ENCODE data around the gene COL24A1. TPM values are rescaled to one million over a fixed set of nuclear protein-coding genes. Genes with fewer than 3 reads are reported as not detected.

COL24A1 gene
- total and polyA plus RNA-seq, 2 of the 13 experiments (the other 11 are each of a cell fraction or from before 2014, with no cell fraction given), result 0.04 to 0.13 TPM

DNA sequence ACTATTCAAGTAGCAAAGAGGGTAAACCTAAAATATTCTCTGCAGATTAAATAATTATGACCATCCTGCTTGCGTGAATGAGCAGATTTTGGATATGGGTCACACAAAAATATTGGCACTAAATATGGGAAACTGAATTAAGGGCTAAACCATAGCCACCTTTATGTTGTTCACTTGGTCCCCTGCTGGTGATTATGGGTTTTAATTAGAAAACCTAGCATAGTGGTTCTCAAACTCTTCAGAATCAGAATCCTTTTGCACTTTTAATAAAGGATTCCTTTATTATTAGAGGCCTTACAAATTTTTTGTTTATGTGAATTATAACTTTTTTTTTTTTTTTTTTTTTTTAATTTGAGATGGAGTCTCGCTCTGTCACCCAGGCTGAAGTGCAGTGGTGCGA lies 409.8 kb downstream of the COL24A1 start:
- H3K79me2 ChIP-seq (ENCODE audit: insufficient read depth, low read length), result no peaks in the 10 kb centered on the region
- H3K4me1 ChIP-seq (ENCODE audit: insufficient read depth, low read length), result no peaks in the 10 kb centered on the region
- H3K9ac ChIP-seq (ENCODE audit: insufficient read depth, low read depth, low read length), result no peak overlapping the region
- no peaks in the 10 kb centered on the region for H3K9me3 ChIP-seq (ENCODE audit: low read length)
- ATAC-seq, result no peak
- H4K20me1 ChIP-seq (ENCODE audit: insufficient read depth, low read length), result no peaks in the 10 kb centered on the region
- no TSS peak for BruUV-seq (replicated peaks)
- no peaks in the 10 kb centered on the region for H3K36me3 ChIP-seq (replicated peaks in 1 of 2; ENCODE audit: control insufficient read depth in 1 of 2, insufficient read depth in 2 of 2, low read length in 2 of 2)
- H3K4me3 ChIP-seq (replicated peaks in 1 of 3; ENCODE audit: insufficient read depth in 1 of 3, low read depth in 2 of 3, low read length in 3 of 3), result no peak overlapping the region
- no peak for DNase-seq (ENCODE audit: low spot score)
- H3K4me2 ChIP-seq (ENCODE audit: low read depth, low read length), result no peak overlapping the region
- FAIRE-seq, result no peak
- H3K27me3 ChIP-seq (ENCODE audit: control insufficient read depth in 1 of 2, insufficient read depth in 2 of 2, low read length in 2 of 2), result no peaks in the 10 kb centered on the region
- WGBS (ENCODE audit: low lambda C conversion rate), result 58% methylated on average over 3 of the region's 3 CpGs
- in situ Hi-C loops (cut with HindIII; ENCODE audit: extremely low pct_ligation_motif_present, low pct_unique_long_range_greater_than_20kb) (no loop called here), intact Hi-C loops (cut with micrococcal nuclease; ENCODE audit: unreplicated experiment) (no loop called here)
- H2AFZ ChIP-seq (ENCODE audit: low read length), result no peak overlapping the region
- H3K27ac ChIP-seq (ENCODE audit: extremely low read length, insufficient read depth, low read length), result no peak overlapping the region
- ChIA-PET POLR2A (no interaction called here), CTCF (ENCODE audit: low intra/inter-chr PET ratio, low total read pairs) (no interaction called here)
- TF ChIP-seq, protein P1, sequence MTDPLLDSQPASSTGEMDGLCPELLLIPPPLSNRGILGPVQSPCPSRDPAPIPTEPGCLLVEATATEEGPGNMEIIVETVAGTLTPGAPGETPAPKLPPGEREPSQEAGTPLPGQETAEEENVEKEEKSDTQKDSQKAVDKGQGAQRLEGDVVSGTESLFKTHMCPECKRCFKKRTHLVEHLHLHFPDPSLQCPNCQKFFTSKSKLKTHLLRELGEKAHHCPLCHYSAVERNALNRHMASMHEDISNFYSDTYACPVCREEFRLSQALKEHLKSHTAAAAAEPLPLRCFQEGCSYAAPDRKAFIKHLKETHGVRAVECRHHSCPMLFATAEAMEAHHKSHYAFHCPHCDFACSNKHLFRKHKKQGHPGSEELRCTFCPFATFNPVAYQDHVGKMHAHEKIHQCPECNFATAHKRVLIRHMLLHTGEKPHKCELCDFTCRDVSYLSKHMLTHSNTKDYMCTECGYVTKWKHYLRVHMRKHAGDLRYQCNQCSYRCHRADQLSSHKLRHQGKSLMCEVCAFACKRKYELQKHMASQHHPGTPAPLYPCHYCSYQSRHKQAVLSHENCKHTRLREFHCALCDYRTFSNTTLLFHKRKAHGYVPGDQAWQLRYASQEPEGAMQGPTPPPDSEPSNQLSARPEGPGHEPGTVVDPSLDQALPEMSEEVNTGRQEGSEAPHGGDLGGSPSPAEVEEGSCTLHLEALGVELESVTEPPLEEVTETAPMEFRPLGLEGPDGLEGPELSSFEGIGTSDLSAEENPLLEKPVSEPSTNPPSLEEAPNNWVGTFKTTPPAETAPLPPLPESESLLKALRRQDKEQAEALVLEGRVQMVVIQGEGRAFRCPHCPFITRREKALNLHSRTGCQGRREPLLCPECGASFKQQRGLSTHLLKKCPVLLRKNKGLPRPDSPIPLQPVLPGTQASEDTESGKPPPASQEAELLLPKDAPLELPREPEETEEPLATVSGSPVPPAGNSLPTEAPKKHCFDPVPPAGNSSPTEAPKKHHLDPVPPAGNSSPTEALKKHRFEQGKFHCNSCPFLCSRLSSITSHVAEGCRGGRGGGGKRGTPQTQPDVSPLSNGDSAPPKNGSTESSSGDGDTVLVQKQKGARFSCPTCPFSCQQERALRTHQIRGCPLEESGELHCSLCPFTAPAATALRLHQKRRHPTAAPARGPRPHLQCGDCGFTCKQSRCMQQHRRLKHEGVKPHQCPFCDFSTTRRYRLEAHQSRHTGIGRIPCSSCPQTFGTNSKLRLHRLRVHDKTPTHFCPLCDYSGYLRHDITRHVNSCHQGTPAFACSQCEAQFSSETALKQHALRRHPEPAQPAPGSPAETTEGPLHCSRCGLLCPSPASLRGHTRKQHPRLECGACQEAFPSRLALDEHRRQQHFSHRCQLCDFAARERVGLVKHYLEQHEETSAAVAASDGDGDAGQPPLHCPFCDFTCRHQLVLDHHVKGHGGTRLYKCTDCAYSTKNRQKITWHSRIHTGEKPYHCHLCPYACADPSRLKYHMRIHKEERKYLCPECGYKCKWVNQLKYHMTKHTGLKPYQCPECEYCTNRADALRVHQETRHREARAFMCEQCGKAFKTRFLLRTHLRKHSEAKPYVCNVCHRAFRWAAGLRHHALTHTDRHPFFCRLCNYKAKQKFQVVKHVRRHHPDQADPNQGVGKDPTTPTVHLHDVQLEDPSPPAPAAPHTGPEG (CRISPR knock-in tag; IDR thresholded peaks at IDR 0.05), result no peak
- TF ChIP-seq ZBTB7B (CRISPR knock-in tag; IDR thresholded peaks at IDR 0.05) (no peak), FIP1L1 (IDR thresholded peaks at IDR 0.05; ENCODE audit: borderline replicate concordance, insufficient read depth, low read depth, low read length) (no peak), ZNF589 (CRISPR knock-in tag; conservative IDR thresholded peaks at IDR 0.05) (no peak), SAFB2 (CRISPR knock-in tag; IDR thresholded peaks at IDR 0.05; ENCODE audit: borderline replicate concordance, low read depth) (no peak), RELA (CRISPR knock-in tag; IDR thresholded peaks at IDR 0.05) (no peak), HOXD1 (CRISPR knock-in tag; IDR thresholded peaks at IDR 0.05) (no peak), MEF2D (CRISPR knock-in tag; IDR thresholded peaks at IDR 0.05) (no peak), TBX3 (IDR thresholded peaks at IDR 0.05; ENCODE audit: borderline replicate concordance) (no peak)
- TF ChIP-seq, protein P2, sequence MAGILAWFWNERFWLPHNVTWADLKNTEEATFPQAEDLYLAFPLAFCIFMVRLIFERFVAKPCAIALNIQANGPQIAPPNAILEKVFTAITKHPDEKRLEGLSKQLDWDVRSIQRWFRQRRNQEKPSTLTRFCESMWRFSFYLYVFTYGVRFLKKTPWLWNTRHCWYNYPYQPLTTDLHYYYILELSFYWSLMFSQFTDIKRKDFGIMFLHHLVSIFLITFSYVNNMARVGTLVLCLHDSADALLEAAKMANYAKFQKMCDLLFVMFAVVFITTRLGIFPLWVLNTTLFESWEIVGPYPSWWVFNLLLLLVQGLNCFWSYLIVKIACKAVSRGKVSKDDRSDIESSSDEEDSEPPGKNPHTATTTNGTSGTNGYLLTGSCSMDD (CRISPR knock-in tag; IDR thresholded peaks at IDR 0.05), result no peak
- TF ChIP-seq, protein P3, sequence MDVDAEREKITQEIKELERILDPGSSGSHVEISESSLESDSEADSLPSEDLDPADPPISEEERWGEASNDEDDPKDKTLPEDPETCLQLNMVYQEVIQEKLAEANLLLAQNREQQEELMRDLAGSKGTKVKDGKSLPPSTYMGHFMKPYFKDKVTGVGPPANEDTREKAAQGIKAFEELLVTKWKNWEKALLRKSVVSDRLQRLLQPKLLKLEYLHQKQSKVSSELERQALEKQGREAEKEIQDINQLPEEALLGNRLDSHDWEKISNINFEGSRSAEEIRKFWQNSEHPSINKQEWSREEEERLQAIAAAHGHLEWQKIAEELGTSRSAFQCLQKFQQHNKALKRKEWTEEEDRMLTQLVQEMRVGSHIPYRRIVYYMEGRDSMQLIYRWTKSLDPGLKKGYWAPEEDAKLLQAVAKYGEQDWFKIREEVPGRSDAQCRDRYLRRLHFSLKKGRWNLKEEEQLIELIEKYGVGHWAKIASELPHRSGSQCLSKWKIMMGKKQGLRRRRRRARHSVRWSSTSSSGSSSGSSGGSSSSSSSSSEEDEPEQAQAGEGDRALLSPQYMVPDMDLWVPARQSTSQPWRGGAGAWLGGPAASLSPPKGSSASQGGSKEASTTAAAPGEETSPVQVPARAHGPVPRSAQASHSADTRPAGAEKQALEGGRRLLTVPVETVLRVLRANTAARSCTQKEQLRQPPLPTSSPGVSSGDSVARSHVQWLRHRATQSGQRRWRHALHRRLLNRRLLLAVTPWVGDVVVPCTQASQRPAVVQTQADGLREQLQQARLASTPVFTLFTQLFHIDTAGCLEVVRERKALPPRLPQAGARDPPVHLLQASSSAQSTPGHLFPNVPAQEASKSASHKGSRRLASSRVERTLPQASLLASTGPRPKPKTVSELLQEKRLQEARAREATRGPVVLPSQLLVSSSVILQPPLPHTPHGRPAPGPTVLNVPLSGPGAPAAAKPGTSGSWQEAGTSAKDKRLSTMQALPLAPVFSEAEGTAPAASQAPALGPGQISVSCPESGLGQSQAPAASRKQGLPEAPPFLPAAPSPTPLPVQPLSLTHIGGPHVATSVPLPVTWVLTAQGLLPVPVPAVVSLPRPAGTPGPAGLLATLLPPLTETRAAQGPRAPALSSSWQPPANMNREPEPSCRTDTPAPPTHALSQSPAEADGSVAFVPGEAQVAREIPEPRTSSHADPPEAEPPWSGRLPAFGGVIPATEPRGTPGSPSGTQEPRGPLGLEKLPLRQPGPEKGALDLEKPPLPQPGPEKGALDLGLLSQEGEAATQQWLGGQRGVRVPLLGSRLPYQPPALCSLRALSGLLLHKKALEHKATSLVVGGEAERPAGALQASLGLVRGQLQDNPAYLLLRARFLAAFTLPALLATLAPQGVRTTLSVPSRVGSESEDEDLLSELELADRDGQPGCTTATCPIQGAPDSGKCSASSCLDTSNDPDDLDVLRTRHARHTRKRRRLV (CRISPR knock-in tag; IDR thresholded peaks at IDR 0.05), result no peak
- TF ChIP-seq, protein P4, sequence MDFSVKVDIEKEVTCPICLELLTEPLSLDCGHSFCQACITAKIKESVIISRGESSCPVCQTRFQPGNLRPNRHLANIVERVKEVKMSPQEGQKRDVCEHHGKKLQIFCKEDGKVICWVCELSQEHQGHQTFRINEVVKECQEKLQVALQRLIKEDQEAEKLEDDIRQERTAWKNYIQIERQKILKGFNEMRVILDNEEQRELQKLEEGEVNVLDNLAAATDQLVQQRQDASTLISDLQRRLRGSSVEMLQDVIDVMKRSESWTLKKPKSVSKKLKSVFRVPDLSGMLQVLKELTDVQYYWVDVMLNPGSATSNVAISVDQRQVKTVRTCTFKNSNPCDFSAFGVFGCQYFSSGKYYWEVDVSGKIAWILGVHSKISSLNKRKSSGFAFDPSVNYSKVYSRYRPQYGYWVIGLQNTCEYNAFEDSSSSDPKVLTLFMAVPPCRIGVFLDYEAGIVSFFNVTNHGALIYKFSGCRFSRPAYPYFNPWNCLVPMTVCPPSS (IDR thresholded peaks at IDR 0.05), result no peak
